ENCODE results near the gene XYLB.

The XYLB gene

DNA sequence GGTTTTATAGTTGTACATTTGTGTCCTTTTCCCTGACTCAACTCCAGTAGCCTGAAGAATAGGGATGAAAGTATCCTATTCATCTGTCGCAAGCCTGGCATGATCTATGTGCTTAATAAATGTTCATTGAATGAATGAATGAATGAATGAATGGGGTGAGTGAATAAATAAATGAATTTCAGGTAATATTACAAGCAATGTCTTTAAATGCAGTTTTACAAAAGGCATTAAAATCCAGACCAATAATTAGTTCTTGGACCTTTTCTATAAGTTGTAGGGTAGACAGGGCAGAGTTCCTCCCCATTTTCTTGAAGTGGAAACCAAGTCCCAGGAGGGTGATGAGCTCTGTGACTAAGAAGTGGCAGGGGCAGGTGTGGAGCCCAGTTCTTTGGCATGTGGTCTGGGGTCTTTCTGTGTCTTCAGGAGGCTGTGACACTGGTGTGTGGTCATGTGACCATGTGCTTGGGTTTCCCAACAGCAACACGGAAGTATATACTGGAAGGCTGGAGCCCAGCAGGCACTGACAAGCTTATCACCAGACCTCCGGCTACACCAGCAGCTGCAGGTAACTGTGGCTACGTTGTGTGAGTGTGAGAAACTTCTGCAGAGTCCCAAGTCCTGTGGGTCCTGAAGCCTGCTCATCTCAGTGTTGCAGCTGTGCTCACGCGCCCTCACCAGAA lies 18.3 kb downstream of the XYLB start:
- no peak for DNase-seq (ENCODE audit: low read depth)

DNA sequence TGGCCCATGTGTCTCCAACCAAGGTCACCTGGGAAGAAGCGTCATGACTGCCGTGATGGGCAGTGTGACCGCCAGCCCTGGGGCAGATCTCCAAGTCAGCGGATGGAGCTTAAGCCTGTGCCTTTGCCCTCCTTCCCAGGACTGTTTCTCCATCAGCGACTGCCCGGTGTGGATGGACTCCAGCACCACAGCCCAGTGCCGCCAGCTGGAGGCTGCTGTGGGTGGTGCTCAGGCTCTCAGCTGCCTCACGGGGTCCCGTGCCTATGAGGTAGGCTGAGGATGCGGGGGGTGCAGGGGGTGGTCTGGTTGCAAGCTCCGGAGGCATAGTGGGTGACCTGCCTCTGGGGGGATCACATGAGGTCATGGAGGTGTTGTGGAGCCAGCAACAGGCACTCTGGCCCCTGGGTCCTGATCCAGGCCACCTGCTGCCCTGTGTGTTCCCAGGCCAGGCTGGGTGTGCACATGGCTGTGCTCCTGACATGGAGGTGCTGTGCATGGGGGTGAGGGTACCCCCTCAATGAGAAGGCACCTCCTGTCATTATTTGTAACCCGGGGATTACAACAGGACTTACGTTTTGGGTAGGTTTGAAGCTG lies 19.0 kb downstream of the XYLB start:
- no peak for DNase-seq (ENCODE audit: low read depth)

DNA sequence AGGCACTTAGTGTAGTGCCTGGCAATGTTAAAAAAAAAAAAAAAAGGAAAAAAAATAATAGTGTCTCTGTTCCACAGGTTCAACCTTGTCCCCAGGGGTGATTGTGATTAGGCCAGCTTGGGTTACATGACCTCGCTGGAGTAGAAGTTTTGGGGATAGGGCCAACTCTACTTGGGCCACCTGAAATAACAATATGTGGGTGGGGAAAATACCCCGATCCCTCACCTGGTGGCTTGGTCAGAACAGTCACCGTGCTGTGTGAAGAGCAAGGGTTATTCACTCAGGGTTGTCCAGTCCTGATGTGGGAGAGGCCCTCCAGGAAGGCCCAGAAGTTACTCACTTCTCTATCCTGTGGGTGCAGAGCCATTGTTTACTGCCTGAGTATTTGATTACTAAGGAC lies 19.5 kb downstream of the XYLB start:
- no peak for DNase-seq (ENCODE audit: low read depth)

DNA sequence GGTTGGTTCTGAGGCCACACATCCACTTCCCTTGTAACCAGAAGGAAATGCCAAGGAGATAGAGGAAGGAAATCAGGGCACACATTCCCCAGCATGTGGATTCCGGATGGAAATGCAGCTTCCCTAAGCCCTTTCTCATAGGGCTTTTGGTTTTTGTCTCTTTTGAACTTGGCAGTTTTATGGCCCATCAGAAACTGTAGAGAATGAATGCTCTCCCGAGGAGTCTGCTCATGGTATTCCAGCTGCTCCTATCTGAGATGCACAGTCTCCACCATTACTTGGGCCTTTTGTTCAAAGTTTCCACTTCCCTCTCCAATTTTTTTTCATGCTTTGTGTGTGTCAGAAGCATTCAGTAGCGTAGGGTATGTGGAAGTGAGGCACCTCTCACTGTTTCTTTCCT lies 21.2 kb downstream of the XYLB start:
- DNase-seq (ENCODE audit: low read depth) = no peak

DNA sequence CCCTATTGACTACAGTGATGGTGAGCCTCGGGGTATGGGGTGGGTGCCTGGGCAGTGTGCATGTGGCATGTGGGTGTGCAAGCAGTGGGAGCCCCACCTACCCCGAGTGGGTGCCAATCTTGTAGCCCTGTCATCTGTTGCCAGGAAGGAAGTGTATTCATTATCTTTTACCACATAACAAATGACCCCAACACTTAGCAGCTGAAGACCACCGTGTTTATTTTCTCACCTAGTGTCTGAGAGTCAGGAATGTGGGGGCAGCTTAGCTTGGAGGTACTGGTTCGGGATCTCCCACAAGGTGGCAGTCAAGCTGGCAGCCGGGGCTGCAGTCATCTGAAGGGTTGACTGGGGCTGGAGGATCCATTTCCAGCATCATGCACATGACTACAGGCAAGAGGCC lies 21.7 kb downstream of the XYLB start:
- DNase-seq (ENCODE audit: low read depth) = no peak

DNA sequence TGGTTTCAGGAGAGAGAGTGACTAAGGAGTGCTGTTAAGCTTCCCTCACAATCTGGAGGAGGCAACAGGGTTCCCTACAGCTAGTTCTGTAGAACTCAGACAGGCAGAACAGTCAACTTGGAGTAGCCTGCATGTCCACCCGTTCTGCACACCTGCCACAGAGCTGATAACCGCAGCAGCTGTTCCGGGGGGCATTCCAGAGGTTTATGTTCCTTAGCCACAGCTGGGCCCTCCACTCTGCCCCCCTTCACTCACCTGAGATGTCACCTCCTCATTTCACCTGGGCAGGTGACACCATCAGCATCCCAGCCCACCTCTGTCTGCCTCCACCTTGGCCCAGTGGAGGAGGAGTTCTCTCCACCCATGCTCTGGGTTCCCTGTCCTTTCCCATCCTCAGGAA lies 22.6 kb downstream of the XYLB start:
- no peak for DNase-seq (ENCODE audit: low read depth)

DNA sequence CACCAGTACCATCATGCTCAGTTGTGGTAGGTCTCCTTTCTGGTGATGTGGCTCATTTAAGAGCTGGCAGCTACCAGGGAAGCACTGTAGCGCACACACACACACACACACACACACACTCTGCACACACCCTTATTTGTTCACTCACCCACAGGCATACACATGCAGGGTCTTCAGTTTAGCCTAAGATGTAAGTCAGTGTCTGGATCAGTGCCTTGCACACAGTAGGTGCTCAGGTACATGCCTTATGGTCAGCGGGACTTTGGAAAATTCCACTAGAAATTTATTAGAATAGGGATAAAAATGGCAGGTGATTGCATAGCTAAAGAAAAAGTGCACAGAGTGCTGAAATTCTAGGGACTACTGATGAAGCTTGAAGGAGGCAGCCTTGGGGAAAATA lies 23.6 kb downstream of the XYLB start:
- no peak for DNase-seq (ENCODE audit: low read depth)

DNA sequence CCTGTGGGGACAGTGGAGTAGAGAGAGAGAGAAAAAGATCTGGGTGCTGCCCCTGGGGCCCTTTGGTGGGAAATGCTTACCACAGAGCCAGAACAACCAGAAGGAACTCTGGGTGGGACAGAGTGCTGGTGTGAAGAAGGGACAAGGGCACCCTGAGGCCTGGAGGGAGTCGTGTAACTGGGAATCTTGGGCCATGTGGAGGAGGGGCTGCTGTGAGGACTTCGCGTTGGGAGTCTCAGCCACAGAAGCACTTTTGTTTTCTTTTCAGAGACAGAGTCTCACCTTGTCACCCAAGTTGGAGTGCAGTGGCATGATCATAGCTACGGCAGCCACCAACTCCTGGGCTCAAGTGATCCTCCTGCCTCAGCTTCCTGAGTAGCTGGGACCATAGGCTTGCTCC lies 24.3 kb downstream of the XYLB start:
- DNase-seq (ENCODE audit: low read depth) = no peak

DNA sequence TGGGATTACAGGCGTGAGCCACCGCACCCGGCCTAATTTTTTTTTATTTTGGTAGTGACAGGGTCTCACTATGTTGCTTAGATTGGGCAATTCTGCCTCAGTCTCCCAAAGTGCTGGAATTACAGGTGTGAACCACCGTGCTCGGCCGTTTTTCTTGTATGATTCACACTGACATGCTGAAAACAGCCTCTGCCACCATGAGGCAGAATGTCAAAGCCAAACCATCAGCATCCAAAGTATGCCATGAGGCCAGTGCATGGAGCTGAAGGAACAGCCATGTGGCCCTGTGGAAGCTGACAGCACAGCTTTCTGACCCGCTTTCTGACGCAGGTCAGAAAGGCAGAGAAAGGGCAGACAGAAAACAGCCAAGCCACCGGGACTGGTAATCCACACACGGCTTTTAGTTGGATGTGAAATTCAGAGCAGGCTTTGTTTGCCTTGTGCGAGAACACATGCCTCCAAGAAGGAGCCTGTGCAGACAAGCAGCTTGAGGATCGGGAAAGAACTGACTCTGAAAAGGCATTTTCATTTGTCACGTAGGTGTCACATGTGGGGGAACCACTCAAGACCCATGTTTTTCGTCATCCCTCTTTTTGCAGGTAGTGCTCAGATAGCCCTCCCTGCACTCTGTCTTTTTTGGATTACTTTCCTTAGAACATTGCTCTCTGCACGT lies 25.1 kb downstream of the XYLB start:
- no peak for DNase-seq (ENCODE audit: low read depth)

DNA sequence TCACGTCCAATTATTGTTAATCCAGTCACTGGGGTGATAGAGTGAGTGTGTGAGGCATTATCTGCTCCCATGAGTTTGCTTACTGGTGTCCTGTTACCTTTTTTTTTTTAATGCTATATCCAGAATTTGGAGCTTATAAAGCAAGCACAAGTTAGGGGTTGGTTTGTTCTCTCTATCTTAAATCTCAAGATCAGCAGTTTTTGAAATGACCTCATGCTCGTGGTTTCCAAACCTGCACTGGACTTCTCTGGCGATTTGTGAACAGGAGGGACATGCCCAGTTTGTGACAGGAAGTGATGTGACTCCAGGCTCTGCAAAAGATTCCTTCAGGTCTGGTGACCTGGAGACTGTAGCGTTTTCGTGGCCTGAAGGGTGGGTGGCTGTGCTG lies 25.6 kb downstream of the XYLB start:
- no peak for DNase-seq (ENCODE audit: low read depth)

DNA sequence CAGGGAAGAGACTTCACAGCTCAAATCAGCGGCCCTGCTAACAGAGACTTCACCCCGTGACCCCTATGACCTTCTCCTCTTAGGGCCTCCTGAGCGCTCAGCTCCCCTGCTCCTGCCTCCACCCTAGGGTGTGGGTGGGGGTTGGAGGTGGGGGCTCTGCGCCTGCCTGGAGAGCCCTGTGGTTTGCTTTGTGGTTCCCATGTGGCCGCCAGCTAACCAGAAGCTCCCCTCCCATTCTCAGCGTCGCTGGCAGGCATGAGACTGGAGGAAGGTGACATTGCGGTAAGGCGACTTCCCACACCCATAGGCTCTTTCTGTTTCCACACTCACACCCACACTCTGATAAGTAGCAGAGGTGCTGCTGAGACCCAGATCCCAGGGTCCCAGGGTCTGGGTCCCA lies 27.6 kb downstream of the XYLB start:
- DNase-seq (ENCODE audit: low read depth) = no peak

DNA sequence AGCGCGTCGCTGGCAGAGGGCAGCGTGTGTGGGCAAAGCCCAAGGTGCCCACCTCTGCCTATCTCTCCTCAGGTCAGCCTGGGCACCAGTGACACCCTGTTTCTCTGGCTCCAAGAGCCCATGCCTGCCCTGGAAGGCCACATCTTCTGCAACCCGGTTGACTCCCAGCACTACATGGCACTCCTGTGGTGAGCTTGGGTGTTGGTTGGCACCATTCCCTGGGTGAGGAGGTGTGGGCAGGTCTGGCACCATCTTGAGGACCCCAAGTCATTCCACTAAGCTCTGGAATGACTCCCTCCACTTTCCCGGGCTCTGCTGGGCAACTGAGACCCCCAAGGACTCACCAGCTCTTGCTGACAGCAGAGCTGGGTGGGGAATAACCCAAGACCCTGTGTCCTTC lies 28.5 kb downstream of the XYLB start:
- no peak for DNase-seq (ENCODE audit: low read depth)

DNA sequence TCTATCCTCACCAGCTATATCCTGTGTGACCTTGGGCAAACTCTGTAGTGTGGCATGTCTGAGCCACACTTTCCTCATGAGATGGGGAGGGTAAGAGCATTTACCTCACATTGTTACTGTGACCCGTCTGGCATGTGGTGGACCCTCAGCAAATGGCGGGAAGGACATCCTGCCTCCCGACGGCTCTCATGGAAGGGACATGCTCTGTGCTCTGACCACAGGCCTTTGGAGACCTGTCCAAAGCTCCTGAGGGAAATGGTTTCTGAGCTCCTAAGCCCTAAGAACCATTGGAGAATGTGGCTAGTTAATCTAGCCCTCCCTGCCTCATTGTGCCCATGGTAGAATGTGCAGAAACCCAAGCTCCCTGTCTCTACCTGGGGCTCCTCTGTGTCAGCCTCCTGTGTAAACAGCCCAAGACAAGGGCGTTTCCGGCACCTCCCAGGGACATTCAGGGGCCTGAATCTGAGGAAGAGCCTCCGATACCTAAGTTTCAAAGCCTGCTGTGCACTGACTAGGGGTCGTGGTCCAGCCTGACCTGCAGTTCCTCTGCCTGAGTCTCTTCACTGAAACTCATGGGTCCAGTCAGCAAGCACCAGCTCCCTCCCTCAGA lies 29.0 kb downstream of the XYLB start:
- DNase-seq (ENCODE audit: low read depth) = no peak

DNA sequence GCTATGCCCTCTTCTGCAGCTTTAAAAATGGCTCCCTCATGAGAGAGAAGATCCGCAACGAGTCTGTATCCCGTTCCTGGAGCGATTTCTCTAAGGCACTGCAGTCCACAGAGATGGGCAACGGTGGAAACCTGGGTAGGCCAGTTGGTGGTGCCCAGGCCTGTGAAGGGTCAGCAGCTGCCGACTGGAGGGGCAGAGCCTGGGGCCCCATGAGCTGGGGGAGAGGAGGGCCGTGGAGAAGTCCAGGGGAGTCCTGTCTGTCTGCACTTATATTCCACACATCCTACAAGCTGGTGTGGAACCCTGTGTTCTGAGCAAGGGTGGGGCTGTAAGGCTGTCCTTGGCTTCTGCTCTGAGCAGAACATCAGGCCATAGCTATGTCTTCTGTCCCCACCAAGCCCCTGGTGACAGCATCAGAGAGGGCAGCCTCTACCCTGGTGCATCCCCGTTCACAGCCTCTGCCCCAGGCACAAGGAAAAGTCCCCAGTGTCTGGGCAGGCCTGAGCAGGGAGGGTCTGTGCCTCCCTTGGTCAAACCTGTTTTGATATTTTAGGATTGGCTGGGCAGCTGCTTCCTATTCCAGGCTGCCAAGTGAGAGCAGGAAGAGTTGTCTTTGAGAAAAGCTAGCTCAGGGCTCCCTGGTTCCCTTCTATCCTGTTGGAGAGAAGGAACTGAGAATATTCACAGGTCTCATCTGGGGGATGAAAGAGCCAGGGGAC lies 29.7 kb downstream of the XYLB start:
- DNase-seq (ENCODE audit: low read depth) = no peak

DNA sequence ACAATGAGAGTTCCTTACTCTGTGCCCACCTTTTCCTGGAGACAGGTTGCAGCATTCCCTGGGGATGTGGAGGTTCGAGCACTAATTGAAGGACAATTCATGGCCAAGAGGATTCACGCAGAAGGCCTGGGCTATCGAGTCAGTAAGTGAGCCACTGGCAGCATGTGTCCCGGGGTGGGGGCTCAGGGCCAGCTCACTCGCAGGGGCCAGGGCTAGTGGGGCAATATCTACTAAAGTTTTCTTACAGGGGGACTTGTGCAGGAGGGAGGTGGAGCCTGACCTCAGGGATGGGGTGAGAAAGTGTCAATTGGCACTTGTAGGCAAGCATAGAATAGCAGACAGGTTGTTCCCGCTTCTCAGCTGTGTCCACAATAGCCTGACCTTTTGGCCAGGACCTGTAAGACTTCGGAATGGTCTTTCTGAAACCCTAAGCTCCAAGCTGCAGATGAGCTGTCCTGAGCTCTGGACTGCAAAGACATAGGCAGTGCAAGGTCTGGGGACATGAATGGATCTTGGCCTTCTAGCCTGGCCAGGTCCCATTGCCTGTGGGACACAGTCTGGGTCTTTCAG lies 32.7 kb downstream of the XYLB start:
- no peak for DNase-seq (ENCODE audit: low read depth)

DNA sequence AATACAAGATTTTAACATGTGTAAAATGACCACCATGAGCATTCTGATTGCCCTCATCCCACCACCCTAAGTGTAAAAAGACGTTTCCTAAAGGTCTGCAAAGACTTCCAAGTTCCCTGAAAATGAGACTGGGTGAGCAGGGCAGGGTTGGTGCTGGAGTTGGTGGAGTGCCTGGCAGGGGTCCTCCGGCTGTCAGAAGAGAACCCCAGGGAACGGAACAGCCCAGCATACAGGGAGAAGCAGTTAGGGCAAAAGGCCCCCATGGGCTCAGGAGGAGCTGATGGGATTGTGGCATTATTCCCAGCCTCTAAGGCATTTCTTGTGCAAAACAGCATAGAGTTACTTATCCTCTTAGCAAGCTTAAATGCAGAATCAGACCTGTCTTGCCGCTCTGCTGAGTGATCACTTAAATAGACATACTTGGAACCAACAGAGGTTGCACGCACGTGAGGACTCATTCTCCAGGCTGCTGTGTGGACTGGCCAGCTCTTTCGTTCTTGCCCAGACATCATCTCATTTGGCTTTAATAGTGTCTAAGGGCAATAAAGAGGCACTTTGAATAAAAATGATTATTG lies 36.0 kb downstream of the XYLB start:
- no peak for DNase-seq (ENCODE audit: low read depth)

DNA sequence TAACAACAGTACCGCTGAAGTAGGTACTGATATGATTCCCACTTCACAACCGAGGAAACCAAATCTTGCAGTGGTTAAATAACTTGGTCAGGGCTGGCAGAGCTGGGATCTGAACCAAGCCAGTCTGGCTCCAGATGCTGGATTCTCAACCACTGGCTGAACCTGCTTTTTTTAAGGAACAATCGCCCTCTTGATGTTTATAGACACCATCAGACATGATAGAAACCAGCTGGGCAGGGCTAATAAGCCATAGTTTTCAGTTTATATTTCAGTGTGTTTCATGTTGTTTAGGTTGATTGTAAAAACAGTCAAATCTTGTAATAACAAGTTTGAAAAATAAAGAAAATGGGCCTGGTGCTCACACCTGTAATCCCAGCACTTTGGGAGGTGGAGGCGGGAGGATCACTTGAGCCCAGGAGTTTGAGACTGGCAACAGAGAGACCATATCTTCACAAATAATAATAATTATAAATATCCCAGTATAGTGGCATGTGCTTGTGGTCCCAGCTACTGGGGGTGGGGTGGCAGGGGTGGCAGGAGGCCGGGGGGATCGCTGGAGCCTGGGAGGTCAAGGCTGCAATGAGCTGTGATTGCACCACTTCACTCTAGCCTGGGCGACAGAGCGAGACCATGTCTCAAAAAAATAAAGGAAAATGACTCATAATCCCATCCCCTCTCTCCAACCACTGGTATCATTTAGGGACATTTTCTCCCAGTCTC lies 36.7 kb downstream of the XYLB start:
- no peak for DNase-seq (ENCODE audit: low read depth)

DNA sequence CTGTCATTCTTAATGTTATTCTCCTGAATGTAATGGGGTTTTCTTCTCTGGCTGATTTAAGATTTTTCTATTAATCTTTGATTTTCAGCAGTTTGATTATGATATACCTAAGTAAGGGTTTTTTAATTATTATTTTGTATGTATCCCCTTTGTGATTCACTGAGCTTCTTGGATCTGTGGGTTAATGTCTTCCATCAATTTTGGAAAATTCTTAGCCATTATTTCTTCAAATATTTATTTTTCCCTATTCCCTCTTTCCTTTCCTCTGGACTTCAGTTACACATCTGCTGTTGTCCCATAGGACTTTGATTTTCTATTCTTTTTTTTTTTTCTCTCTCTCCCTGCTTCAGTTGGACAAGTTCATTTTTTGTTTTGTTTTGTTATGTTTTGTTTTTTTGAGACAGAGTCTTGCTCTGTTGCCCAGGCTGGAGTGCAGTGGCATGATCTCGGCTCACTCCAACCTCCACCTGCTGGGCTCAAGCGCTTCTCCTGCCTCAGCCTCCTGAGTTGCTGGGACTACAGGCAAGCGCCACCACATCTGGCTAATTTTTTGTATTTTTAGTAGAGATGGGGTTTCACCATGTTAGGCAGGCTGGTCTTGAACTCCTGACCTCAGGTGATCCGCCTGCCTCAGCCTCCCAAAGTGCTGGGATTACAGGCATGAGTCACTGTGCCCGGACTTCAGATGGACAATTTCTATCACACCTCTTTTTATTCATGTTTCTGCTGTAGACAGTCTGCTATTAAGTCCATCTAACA lies 40.6 kb downstream of the XYLB start:
- no peak for DNase-seq (ENCODE audit: low read depth)

DNA sequence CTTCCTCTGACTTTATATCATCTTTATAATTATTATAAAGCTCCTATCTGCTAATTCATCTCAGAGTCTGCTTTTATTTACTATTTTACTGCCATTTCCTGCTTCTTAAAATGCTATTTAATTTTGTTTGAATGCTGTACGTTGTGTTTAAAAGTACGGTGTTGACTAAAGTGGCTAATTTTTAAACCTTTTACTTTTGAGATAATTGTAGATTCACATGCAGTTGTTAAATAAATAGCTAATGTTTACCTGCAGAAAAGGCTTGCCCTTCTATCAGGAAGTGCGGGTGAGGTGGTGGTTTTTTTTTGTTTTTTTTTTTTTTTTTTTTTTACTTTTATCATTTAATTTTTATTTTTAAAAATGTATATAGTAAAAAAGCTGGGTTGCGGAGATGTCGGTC lies 41.3 kb downstream of the XYLB start:
- no peak for DNase-seq (ENCODE audit: low read depth)

DNA sequence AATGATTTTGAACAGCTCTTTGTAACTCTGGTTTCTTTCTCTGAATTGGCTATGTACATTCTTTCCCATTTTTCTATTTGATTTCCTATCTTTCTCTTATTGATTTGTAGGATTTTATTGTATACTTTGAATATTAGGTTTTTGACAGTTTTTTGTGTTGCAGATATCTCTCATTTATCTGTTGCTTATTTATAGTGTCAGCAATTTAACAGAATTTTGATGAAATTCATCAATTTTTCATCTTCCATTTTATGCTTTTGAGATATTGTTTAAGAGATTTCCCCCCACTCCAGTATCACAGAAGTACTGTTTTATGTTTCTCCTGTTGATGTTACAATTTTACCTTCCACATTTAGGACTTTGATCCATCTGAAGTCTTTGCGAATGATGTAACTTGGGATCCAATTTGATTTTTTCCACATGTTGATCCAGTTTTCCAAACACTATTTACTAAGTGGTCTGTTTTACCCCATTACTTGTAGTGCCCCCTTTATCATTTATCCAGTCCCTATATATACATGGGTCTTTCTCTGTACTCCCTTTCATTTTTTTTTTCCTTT lies 46.1 kb downstream of the XYLB start:
- no peak for DNase-seq (ENCODE audit: low read depth)
